ENCODE results near the gene TRAT1. TPM values are rescaled to one million over a fixed set of nuclear protein-coding genes. Genes with fewer than 3 reads are reported as not detected.
A peak's percentile ranks its signal among the peaks of the same experiment; 100 is the strongest.

TRAT1 gene
- total RNA-seq, 1 donor from 2014 or later, result 1.1 TPM

DNA sequence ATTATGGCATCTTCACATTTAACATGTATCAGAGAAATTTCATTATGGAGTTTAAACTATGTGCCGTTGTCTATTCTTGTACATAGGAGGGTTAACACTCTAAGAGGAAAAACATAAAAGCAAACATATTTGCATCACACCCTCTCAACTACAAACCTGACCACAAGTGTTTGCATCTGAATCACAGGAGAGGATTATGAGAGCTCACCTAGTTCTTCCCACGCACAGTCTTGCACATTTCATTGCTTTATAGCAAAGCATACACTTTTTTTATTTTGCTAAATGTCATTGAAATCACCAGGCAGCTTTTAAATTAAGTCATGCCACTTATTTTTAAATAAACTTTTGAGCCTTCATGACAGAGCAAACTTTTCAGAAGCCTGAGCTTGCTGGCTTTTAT, 12.5 kb downstream of the TRAT1 start:
- H3K27me3 ChIP-seq, result no peaks in the 10 kb centered on the region
- no peaks in the 10 kb centered on the region for H3K4me1 ChIP-seq
- no peaks in the 10 kb centered on the region for H3K9me3 ChIP-seq
- DNase-seq, result no peak
- no peak for TF ChIP-seq CTCF (IDR thresholded peaks at IDR 0.05)
- no peak overlapping the region for H3K4me3 ChIP-seq
- no peaks in the 10 kb centered on the region for H3K36me3 ChIP-seq
- ATAC-seq, result peak; percentile 47
- H3K27ac ChIP-seq, result no peak overlapping the region
- intact Hi-C loops (cut with DNase I), result no loop called here

DNA sequence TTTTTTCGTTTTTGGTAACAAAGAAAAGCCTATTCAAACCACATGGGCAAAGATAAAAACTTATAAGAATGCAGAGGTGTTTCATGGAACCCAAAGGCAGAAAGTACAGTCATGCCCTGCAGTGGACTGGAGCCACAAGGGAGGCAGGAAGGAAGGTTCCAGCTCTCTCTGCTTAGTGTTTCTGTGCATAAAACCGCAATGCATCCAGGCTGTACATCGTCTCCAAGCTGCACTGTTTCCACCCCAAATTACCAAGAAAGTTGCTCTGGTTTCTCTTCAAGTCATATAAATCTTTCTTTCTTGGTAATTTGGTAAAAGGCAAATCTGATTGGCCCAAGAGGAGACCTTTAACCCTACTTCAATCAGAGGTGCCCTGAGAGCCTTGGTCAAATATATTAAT, 15.8 kb downstream of the TRAT1 start:
- ATAC-seq (no peak), DNase-seq (no peak)
- Histone ChIP-seq H3K36me3 (no peaks in the 10 kb centered on the region), H3K27me3 (no peaks in the 10 kb centered on the region), H3K4me3 (no peak overlapping the region), H3K4me1 (no peaks in the 10 kb centered on the region), H3K9me3 (no peaks in the 10 kb centered on the region), H3K27ac (no peak overlapping the region)
- TF ChIP-seq CTCF (IDR thresholded peaks at IDR 0.05), result no peak
- intact Hi-C loops (cut with DNase I), result no loop called here

DNA sequence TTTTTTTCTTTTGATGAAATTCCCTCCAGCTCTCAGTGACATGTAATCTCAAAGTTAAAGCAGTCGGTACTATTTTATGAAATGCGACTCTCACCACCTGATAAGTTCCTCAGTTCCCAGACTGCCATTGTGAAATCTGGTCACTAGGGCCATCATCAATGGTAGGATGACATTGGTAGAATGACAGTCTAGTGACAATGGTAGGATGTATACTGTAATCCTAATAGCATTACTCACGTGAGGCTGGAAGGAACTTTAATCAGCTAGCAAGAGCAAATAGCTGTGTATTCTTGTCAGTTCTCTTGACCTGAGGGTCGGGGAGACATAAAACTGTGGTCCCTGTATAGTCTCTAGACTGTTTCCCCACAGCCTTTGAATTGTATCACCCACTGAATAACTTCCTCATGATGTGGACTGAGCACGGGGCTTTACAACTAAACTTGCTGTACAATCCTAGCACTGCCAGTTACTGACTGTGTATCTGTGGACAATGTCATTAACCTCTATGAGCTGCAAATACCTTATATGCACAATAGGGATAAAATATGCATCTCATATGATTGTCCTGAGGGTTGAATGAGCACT, 23.2 kb downstream of the TRAT1 start:
- intact Hi-C loops (cut with DNase I), result no loop called here
- no peak overlapping the region for H3K27ac ChIP-seq
- H3K4me3 ChIP-seq, result no peak overlapping the region
- no peaks in the 10 kb centered on the region for H3K9me3 ChIP-seq
- DNase-seq (no peak), ATAC-seq (no peak)
- no peaks in the 10 kb centered on the region for H3K27me3 ChIP-seq
- H3K36me3 ChIP-seq, result no peaks in the 10 kb centered on the region
- no peak for TF ChIP-seq CTCF (IDR thresholded peaks at IDR 0.05)
- H3K4me1 ChIP-seq, result no peaks in the 10 kb centered on the region

GRCh38 chr3:108847187-108847586, 24.6 kb downstream of the TRAT1 start:
- DNase-seq, result no peak
- TF ChIP-seq CTCF (IDR thresholded peaks at IDR 0.05), result no peak
- ATAC-seq, result no peak
- Histone ChIP-seq H3K9me3 (no peaks in the 10 kb centered on the region), H3K4me3 (no peak overlapping the region), H3K27me3 (no peaks in the 10 kb centered on the region), H3K27ac (no peak overlapping the region), H3K4me1 (no peaks in the 10 kb centered on the region), H3K36me3 (no peaks in the 10 kb centered on the region)
- intact Hi-C loops (cut with DNase I), result no loop called here

DNA sequence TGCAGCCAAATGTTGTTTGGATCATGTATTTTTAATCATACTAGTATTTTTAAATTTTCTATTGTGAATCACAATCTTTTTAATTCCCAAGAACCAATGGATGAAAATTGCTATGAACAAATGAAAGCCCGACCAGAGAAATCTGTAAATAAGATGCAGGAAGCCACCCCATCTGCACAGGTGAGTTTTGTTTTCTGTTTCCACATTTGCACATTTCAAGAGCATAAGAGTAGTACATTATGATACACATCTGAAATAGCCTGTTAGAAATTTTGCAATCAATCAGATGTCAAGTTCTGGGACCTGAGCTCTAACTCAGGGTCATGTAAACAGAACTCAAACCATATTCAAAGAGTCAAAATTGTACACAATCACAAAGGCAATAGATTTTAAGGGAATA, 26.5 kb downstream of the TRAT1 start:
- H3K27ac ChIP-seq, result no peak overlapping the region
- H3K4me3 ChIP-seq, result no peak overlapping the region
- no peaks in the 10 kb centered on the region for H3K4me1 ChIP-seq
- H3K9me3 ChIP-seq, result no peaks in the 10 kb centered on the region
- ATAC-seq (no peak), DNase-seq (no peak)
- no peak for TF ChIP-seq CTCF (IDR thresholded peaks at IDR 0.05)
- H3K36me3 ChIP-seq, result no peaks in the 10 kb centered on the region
- H3K27me3 ChIP-seq, result no peaks in the 10 kb centered on the region
- intact Hi-C loops (cut with DNase I), result no loop called here

DNA sequence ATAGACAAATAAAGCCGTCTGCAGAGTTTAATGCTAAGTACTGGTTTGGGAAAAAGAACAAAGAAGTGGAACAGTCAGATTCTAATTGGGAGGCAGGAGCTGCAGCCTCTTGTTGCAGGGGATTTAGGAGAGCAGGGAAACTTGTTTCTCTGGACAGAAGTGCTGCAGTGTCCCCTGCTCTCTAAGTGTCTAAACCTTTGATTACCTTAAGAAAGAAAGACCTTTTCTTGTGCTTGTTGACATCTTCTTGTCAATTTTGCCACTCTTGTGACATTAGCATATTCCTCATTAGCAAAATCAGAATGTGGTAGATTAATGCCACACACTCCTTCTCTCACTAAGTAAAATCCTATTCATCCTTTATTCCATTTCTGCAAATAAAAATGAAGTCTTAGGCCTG, 38.8 kb downstream of the TRAT1 start:
- Histone ChIP-seq H3K9me3 (no peaks in the 10 kb centered on the region), H3K27ac (no peak overlapping the region), H3K4me3 (no peak overlapping the region), H3K36me3 (no peaks in the 10 kb centered on the region), H3K4me1 (no peaks in the 10 kb centered on the region), H3K27me3 (no peaks in the 10 kb centered on the region)
- no peak for TF ChIP-seq CTCF (IDR thresholded peaks at IDR 0.05)
- no peak for ATAC-seq
- no peak for DNase-seq
- intact Hi-C loops (cut with DNase I), result no loop called here

All from upper lobe of right lung (tissue), 1 donor.